Neural cell (in vitro differentiated cells): ENCODE data around the gene THEM5. TPM values are rescaled to one million over a fixed set of nuclear protein-coding genes. Genes with fewer than 3 reads are reported as not detected.

Experiments
- H2AFZ ChIP-seq: fragments of 200-600, 300-800 bp; sonication (generic), shearing (Covaris generic); 2 replicates; pipeline ENCODE4 v1.6.0; 2014; ENCODE audit warnings: low read depth, mild to moderate bottlenecking, antibody characterized with exemption, low read length, moderate library complexity
- H3F3A ChIP-seq: fragments of 200-600 bp; shearing (Covaris generic); 2 replicates; pipeline ENCODE4 v1.6.1; 2016; ENCODE audit warnings: mild to moderate bottlenecking, moderate library complexity, mixed read lengths, antibody characterized with exemption, low read length; ENCODE audit not compliant: insufficient read depth, poor library complexity, severe bottlenecking
- H3K27ac ChIP-seq: fragments of 200-600, 300-800 bp; sonication (generic), shearing (Covaris generic); 2 replicates; pipeline ENCODE4 v1.5.1; 2014; ENCODE audit warnings: mild to moderate bottlenecking, low read length, moderate library complexity
- H3K27me3 ChIP-seq: fragments of 300-800, 200-600 bp; sonication (generic), shearing (Covaris generic); 2 replicates; pipeline ENCODE4 v1.6.0; 2014; ENCODE audit warnings: mild to moderate bottlenecking, low read depth, low read length, moderate library complexity; ENCODE audit not compliant: insufficient read depth
- H3K36me3 ChIP-seq: fragments of 300-800, 200-600 bp; sonication (generic), shearing (Covaris generic); 2 replicates; pipeline ENCODE4 v1.5.1; 2014; ENCODE audit warnings: mild to moderate bottlenecking, antibody characterized with exemption, low read length, moderate library complexity; ENCODE audit not compliant: insufficient read depth
- H3K4me2 ChIP-seq: fragments of 300-800, 200-600 bp; sonication (generic), shearing (Covaris generic); 2 replicates; pipeline ENCODE4 v1.6.0; 2014; ENCODE audit warnings: mild to moderate bottlenecking, low read length
- H3K4me3 ChIP-seq: fragments of 300-800, 200-600 bp; sonication (generic), shearing (Covaris generic); 2 replicates; pipeline ENCODE4 v1.5.1; 2014; ENCODE audit warnings: mild to moderate bottlenecking, low read length, moderate library complexity
- H3K79me2 ChIP-seq: fragments of 200-600 bp; shearing (Covaris generic); replicated peaks from 2 replicates; pipeline ENCODE4 v1.6.0; 2014; ENCODE audit warnings: mild to moderate bottlenecking, low read length, moderate library complexity; ENCODE audit not compliant: insufficient read depth
- H3K9ac ChIP-seq: fragments of 300-800, 200-600 bp; sonication (generic), shearing (Covaris generic); 2 replicates; pipeline ENCODE4 v1.6.1; 2016; ENCODE audit warnings: mild to moderate bottlenecking, low read length, mixed read lengths
- H3K9me2 ChIP-seq: fragments of 200-600 bp; shearing (Covaris generic); 2 replicates; pipeline ENCODE4 v1.6.1; 2016; ENCODE audit warnings: mild to moderate bottlenecking, low read length, mixed read lengths; ENCODE audit not compliant: insufficient read depth
- H3K9me3 ChIP-seq: fragments of 200-600, 300-800 bp; sonication (generic), shearing (Covaris generic); 2 replicates; pipeline ENCODE4 v1.6.1; 2016; ENCODE audit warnings: mild to moderate bottlenecking, mixed run types, low read length, moderate library complexity, mixed read lengths
- H4K20me1 ChIP-seq: fragments of 200-600 bp; shearing (Covaris generic); 2 replicates; pipeline ENCODE4 v1.6.1; 2016; ENCODE audit warnings: mild to moderate bottlenecking, mixed run types; ENCODE audit not compliant: insufficient read depth
- CTCF ChIP-seq: fragments of 450-650 bp; IDR thresholded peaks from 2 replicates; pipeline ENCODE4 v1.5.1; 2014; ENCODE audit warnings: antibody characterized with exemption, mild to moderate bottlenecking, moderate library complexity; ENCODE audit not compliant: poor library complexity, severe bottlenecking
- EP300 ChIP-seq: fragments of 450-650 bp; conservative IDR thresholded peaks from 2 replicates; pipeline ENCODE4 v1.6.1; 2014; ENCODE audit warnings: antibody characterized with exemption, mild to moderate bottlenecking, moderate library complexity; ENCODE audit not compliant: poor library complexity, severe bottlenecking
- EZH2 ChIP-seq: fragments of 200-600, 300-800 bp; shearing (Covaris generic), sonication (generic); IDR thresholded peaks from 2 replicates; pipeline ENCODE4 v1.6.1; 2014; ENCODE audit warnings: antibody characterized with exemption, low read length, borderline replicate concordance, mild to moderate bottlenecking; ENCODE audit not compliant: insufficient read depth, poor library complexity, severe bottlenecking
- MXI1 ChIP-seq: fragments of 450-650 bp; conservative IDR thresholded peaks from 2 replicates; pipeline ENCODE4 v1.6.1; 2014; ENCODE audit warnings: antibody characterized with exemption, mild to moderate bottlenecking; ENCODE audit not compliant: poor library complexity, severe bottlenecking
- POLR2AphosphoS5 ChIP-seq: IDR thresholded peaks from 2 replicates; pipeline ENCODE4 v1.6.1; 2012
- RAD21 ChIP-seq: fragments of 450-650 bp; conservative IDR thresholded peaks from 2 replicates; pipeline ENCODE4 v1.6.1; 2014; ENCODE audit warnings: antibody characterized with exemption, mild to moderate bottlenecking, moderate library complexity
- REST ChIP-seq: IDR thresholded peaks from 2 replicates; pipeline ENCODE4 v1.6.1; 2012; ENCODE audit warnings: borderline replicate concordance
- SMC3 ChIP-seq: fragments of 450-650 bp; conservative IDR thresholded peaks from 2 replicates; pipeline ENCODE4 v1.6.1; 2014; ENCODE audit warnings: antibody characterized with exemption, mild to moderate bottlenecking, moderate library complexity; ENCODE audit not compliant: poor library complexity
- TAF1 ChIP-seq: IDR thresholded peaks from 2 replicates; pipeline ENCODE4 v1.6.1; 2012; ENCODE audit warnings: low read depth
- polyA plus RNA-seq: library from polyadenylated mRNA; depleted of rRNA; stranded (reverse); fragments of >200 nt; gene quantifications from 2 replicates; pipeline ENCODE4 v1.2.3, GENCODE V29; 2014

Gene THEM5
- polyA plus RNA-seq, 1 donor from 2014 or later, result not detected

- Histone ChIP-seq H3K27me3 (peaks cover 51% of the 10 kb centered on the region), H3K79me2 (no peaks in the 10 kb centered on the region), H2AFZ (no peak overlapping the region), H3K9ac (no peak overlapping the region), H4K20me1 (no peaks in the 10 kb centered on the region), H3K27ac (no peak overlapping the region), H3K9me3 (no peaks in the 10 kb centered on the region), H3F3A (no peaks in the 10 kb centered on the region), H3K9me2 (no peaks in the 10 kb centered on the region), H3K4me3 (no peak overlapping the region), H3K36me3 (no peaks in the 10 kb centered on the region), H3K4me2 (no peak overlapping the region)
- TF ChIP-seq EP300 (no peak), TAF1 (no peak), REST (no peak), MXI1 (no peak), SMC3 (no peak), CTCF (no peak), RAD21 (no peak), EZH2 (no peak)
These were observed 12.4 kb downstream of the THEM5 start for GRCh38 chr1:151841141-151841540.

GRCh38 chr1:151840421-151840820, 13.1 kb downstream of the THEM5 start:
- Histone ChIP-seq H4K20me1 (no peaks in the 10 kb centered on the region), H3K9me3 (no peaks in the 10 kb centered on the region), H3K9me2 (no peaks in the 10 kb centered on the region), H2AFZ (no peak overlapping the region), H3K4me2 (no peak overlapping the region), H3K79me2 (no peaks in the 10 kb centered on the region), H3K36me3 (no peaks in the 10 kb centered on the region), H3K27me3 (peaks cover 57% of the 10 kb centered on the region), H3K27ac (no peak overlapping the region), H3K4me3 (no peak overlapping the region), H3K9ac (no peak overlapping the region), H3F3A (no peaks in the 10 kb centered on the region)
- no peak for TF ChIP-seq CTCF
- TF ChIP-seq RAD21, result no peak
- TF ChIP-seq REST, result no peak
- no peak for TF ChIP-seq POLR2AphosphoS5
- TF ChIP-seq EP300, result no peak
- no peak for TF ChIP-seq SMC3
- no peak for TF ChIP-seq EZH2
- no peak for TF ChIP-seq TAF1
- no peak for TF ChIP-seq MXI1
